Type B pancreatic cell (in vitro differentiated cells): ENCODE measurements around the gene PRSS57. TPM values are rescaled to one million over a fixed set of nuclear protein-coding genes. Genes with fewer than 3 reads are reported as not detected.
"Not testable (repeated sequence)": the region's sequence is repeated elsewhere in the genome, so short reads cannot be mapped to it uniquely, and the experiment has no call there.

Experiments
- DNase-seq: peaks from one replicate; pipeline ENCODE4 v3.0.0; 2021; ENCODE audit warnings: mixed read lengths; ENCODE audit not compliant: unreplicated experiment; ENCODE audit errors: extremely low spot score
- H3K27ac Mint-ChIP-seq: 2 replicates; pipeline ENCODE4 v1.8.0; 2021; ENCODE audit warnings: mild to moderate bottlenecking, mixed read lengths
- H3K27me3 Mint-ChIP-seq: 2 replicates; pipeline ENCODE4 v1.8.0; 2021; ENCODE audit warnings: mixed read lengths
- H3K36me3 Mint-ChIP-seq: 2 replicates; pipeline ENCODE4 v1.8.0; 2021; ENCODE audit warnings: mixed read lengths
- H3K4me1 Mint-ChIP-seq: one replicate; pipeline ENCODE4 v1.8.0; 2021; ENCODE audit warnings: mixed read lengths; ENCODE audit not compliant: unreplicated experiment
- H3K4me3 Mint-ChIP-seq: 2 replicates; pipeline ENCODE4 v1.8.0; 2021; ENCODE audit warnings: mild to moderate bottlenecking, mixed read lengths
- H3K9me3 Mint-ChIP-seq: 2 replicates; pipeline ENCODE4 v1.8.0; 2021; ENCODE audit warnings: mixed read lengths
- CTCF ChIP-seq: fragments of 200-600 bp; sonication (generic); conservative IDR thresholded peaks from 2 replicates; pipeline ENCODE4 v1.5.0; 2021; ENCODE audit warnings: antibody characterized with exemption, mild to moderate bottlenecking
- total RNA-seq: library from RNA; stranded (reverse); gene quantifications from 2 replicates; pipeline ENCODE4 v1.2.1, GENCODE V29; 2021; ENCODE audit warnings: low replicate concordance

Gene PRSS57
- total RNA-seq, 1 donor from 2014 or later: not detected

DNA sequence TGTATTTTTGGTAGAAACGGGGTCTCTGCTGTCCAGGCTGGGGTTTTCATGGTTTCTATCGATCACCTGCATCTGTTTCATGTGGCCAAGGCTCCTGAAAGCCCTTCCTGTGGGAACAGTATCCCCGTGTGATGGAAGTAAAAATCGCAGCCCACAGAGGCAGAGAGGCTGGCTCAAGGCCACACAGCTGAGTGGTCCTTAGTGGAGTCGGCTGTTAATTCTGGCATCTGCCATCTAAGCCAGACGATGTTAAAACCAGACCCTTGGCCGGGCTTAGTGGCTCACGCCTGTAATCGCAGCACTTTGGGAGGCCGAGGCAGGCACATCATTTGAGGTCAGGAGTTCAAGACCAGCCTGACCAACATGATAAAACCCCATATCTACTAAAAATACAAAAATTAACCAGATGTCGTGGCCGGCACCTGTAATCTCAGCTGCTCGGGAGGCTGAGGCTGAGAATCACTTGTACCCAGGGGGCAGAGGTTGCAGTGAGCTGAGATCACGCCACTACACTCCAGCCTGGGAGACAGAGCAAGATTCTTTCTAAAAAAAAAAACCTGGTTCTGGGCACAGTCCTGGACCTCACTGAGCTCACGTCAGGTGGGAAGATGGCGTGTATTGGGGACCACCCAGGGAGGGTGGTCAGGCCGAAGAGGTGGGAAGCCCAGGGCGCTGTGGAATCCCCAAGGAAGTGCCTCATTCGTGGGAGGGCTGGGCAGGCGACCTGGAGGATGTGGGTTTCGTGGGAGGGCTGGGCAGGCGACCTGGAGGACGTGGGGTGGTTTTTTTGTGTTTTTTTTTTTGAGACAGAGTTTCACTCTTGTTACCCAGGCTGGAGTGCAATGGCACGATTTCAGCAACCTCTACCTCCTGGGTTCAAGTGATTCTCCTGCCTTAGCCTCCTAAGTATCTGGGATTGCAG is 37.2 kb upstream of the PRSS57 start:
- no peaks in the 10 kb centered on the region for H3K36me3 Mint-ChIP-seq
- H3K9me3 Mint-ChIP-seq: no peaks in the 10 kb centered on the region
- no peaks in the 10 kb centered on the region for H3K27me3 Mint-ChIP-seq
- H3K27ac Mint-ChIP-seq: no peak overlapping the region
- H3K4me3 Mint-ChIP-seq: no peak overlapping the region
- TF ChIP-seq CTCF: no peak
- peaks cover 4% of the 10 kb centered on the region for H3K4me1 Mint-ChIP-seq
- no peak for DNase-seq

DNA sequence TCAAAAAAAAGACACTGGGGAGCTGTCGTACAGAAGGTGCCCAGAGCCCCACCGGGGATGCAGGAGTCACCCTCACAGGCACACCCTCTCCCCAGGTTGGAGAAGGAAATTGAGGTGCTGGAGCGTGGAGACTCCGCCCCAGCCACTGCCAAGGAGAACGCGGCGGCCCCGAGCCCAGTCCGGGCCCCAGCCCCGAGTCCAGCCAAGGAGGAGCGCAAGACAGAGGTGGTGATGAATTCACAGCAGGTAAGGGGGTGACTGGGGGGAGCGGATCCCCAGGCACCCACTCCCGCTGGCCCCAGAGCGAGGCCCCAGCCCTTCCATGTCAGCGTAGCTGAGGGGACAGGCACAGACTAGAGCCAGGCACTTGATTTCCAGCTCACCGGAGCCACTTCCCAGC is 35.7 kb upstream of the PRSS57 start:
- no peaks in the 10 kb centered on the region for H3K9me3 Mint-ChIP-seq
- no peaks in the 10 kb centered on the region for H3K36me3 Mint-ChIP-seq
- H3K27ac Mint-ChIP-seq: no peak overlapping the region
- peaks cover 4% of the 10 kb centered on the region for H3K4me1 Mint-ChIP-seq
- DNase-seq: no peak
- no peak overlapping the region for H3K4me3 Mint-ChIP-seq
- H3K27me3 Mint-ChIP-seq: no peaks in the 10 kb centered on the region
- no peak for TF ChIP-seq CTCF

DNA sequence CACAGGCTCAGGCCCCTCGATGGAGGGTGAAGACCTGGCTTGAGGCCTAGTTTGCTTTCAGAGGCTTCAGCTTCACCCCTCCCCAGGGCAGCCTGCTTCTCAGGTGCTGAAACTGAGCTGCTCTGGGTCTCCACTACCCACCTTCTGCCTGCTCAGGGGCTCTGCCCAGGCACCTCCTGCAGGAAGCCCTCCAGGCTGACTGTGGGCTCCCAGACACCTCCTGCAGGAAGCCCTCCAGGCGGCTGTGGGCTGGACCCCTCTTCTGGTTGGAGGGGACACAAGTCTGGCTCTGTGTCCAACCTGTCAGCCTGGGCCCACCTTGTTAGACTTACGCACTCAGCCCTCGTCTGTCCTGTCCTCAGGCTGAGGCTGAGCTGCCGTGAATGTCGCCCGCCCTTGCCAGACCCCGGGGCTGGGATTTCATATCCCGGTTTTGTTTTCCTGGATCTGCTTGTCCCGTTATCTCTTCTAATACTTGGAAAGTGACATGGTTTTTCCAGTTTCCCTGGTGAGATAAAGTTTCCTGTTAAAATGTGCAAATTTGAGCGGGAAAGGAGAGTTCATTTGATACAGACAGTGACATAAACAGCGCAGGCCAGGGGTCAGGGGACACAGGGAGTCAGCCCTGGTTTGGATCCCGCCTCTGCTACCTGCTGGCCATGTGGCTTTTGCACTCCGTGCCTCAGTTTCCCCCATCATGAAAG is 34.9 kb upstream of the PRSS57 start:
- peaks cover 4% of the 10 kb centered on the region for H3K4me1 Mint-ChIP-seq
- DNase-seq: no peak
- H3K27ac Mint-ChIP-seq: no peak overlapping the region
- no peaks in the 10 kb centered on the region for H3K36me3 Mint-ChIP-seq
- H3K9me3 Mint-ChIP-seq: no peaks in the 10 kb centered on the region
- no peak overlapping the region for H3K4me3 Mint-ChIP-seq
- no peak for TF ChIP-seq CTCF
- no peaks in the 10 kb centered on the region for H3K27me3 Mint-ChIP-seq

DNA sequence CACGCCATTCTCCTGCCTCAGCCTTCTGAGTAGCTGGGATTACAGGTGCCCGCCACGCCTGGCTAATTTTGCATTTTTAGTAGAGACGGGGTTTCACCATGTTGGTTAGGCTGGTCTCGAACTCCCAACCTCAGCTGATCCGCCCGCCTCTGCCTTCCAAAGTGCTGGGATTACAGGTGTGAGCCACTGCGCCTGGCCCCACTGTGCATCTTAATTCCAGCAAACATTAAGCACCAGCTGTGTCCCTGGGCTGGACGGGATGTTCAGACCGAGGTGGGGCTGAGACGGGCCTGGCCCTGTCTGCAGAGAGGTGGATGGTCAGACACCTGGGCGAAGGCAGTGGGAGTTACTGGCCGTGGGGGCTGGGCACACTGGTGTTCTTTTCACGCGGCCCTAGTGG is 34.3 kb upstream of the PRSS57 start:
- not testable (repeated sequence) for H3K4me1 Mint-ChIP-seq, H3K4me3 Mint-ChIP-seq, DNase-seq, H3K27me3 Mint-ChIP-seq, H3K27ac Mint-ChIP-seq, H3K9me3 Mint-ChIP-seq, H3K36me3 Mint-ChIP-seq

GRCh38 chr19:728011-728410 is 32.8 kb upstream of the PRSS57 start:
- no peak for TF ChIP-seq CTCF
- Mint-ChIP-seq H3K4me3 (no peak overlapping the region), H3K4me1 (no peaks in the 10 kb centered on the region), H3K27ac (no peak overlapping the region), H3K27me3 (no peaks in the 10 kb centered on the region), H3K36me3 (no peaks in the 10 kb centered on the region), H3K9me3 (no peaks in the 10 kb centered on the region)
- DNase-seq: no peak
